Gastroesophageal sphincter (tissue), 3 donors: ENCODE data around the gene POLDIP2.

ENCODE experiments used
- CTCF ChIP-seq, 4 experiments: fragments of 200-600 bp in 2 of 4; fragments of 450-650 bp in 2 of 4; sonication (generic) in 1 of 4; IDR thresholded peaks; one replicate each; pipeline ENCODE4 v1.5.1; 2017 to 2019; ENCODE audit warnings: antibody characterized with exemption in 4 of 4, mild to moderate bottlenecking in 2 of 4, moderate library complexity in 2 of 4
- EP300 ChIP-seq: sonication (generic); formaldehyde crosslinking; IDR thresholded peaks from one replicate; pipeline ENCODE4 v1.6.1; 2017; ENCODE audit warnings: antibody characterized with exemption, mild to moderate bottlenecking
- POLR2A ChIP-seq, 2 donors: fragments of 450-650 bp; IDR thresholded peaks; one replicate each; pipeline ENCODE4 v1.6.1; 2017; ENCODE audit warnings: antibody characterized with exemption in 2 of 2, mild to moderate bottlenecking in 2 of 2, moderate library complexity in 1 of 2
- POLR2AphosphoS5 ChIP-seq: sonication (generic); formaldehyde crosslinking; IDR thresholded peaks from one replicate; pipeline ENCODE4 v1.6.1; 2017; ENCODE audit warnings: antibody characterized with exemption

DNA sequence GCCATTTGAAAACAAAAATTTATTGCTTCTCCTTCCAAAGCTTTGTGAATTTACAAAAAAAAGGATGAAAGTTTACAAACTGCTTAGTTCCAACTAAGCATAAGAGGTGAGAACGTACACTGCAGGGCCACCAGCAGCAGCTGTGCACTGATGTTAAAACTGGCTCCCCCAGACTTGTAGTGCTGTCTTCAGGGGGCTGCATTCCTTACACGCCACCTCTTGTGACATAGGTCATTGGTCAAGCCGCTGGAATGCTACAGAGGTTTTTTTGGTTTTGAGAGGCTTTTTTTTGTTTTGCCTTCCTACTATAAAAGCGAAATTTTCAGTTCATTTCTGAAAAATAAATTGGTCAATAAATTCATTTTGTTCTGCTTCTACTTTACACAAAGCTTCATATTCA is 29.0 kb downstream of the POLDIP2 start:
- no peak for TF ChIP-seq CTCF (IDR thresholded peaks at IDR 0.05)
- no peak for TF ChIP-seq POLR2AphosphoS5
- no peak for TF ChIP-seq POLR2A (IDR thresholded peaks at IDR 0.05)
- TF ChIP-seq EP300, result no peak
